Panc1 (cell line): Measurements from ENCODE around the gene CCDC69. TPM values are rescaled to one million over a fixed set of nuclear protein-coding genes. Genes with fewer than 3 reads are reported as not detected.

Source experiments
- ATAC-seq: fragments of 200-7000 bp; cut with Tn5 transposase; 2 replicates; pipeline ENCODE4 v1.9.1; 2020; ENCODE audit warnings: mild to moderate bottlenecking, moderate library complexity
- BruUV-seq: library from RNA; stranded (reverse); fragments of 400-500 nt; replicated peaks from 2 replicates; lab custom pipeline; 2021; lab: Mats Ljungman, UMichigan
- CTCF ChIA-PET: fragments of 300-600 bp; sonication (Branson Sonifier 250); formaldehyde crosslinking; loops from one replicate; lab custom pipeline; 2022; ENCODE audit warnings: antibody characterized with exemption; lab: Charles Lee
- POLR2A ChIA-PET: fragments of 300-600 bp; sonication (Branson Sonifier 250); formaldehyde crosslinking; loops from one replicate; lab custom pipeline; 2022; ENCODE audit warnings: antibody characterized with exemption; lab: Charles Lee
- DNase-seq: peaks from one replicate; pipeline ENCODE4 v3.0.0-alpha.2; 2010; ENCODE audit warnings: low read depth, low spot score
- H3K27ac ChIP-seq: 2 replicates; pipeline ENCODE4 v1.5.1; 2011; ENCODE audit warnings: mild to moderate bottlenecking, low read length, inconsistent platforms
- H3K27me3 ChIP-seq: fragments of 200-500 bp; sonication (Bioruptor generic); 2 replicates; pipeline ENCODE4 v1.6.0; 2014; ENCODE audit warnings: low read length, inconsistent platforms; ENCODE audit not compliant: control insufficient read depth, insufficient read depth
- H3K36me3 ChIP-seq: fragments of 200-500 bp; sonication (Bioruptor generic); 2 replicates; pipeline ENCODE4 v1.5.1; 2014; ENCODE audit warnings: inconsistent platforms, mild to moderate bottlenecking, low read length, moderate library complexity; ENCODE audit not compliant: control insufficient read depth, insufficient read depth
- H3K4me1 ChIP-seq: 2 replicates; pipeline ENCODE4 v1.5.1; 2011; ENCODE audit warnings: inconsistent platforms, mild to moderate bottlenecking, low read length, moderate library complexity; ENCODE audit not compliant: control insufficient read depth, insufficient read depth
- H3K4me3 ChIP-seq, 2 experiments: 2 replicates each; pipeline ENCODE4 v1.5.1; 2011 to 2012; ENCODE audit warnings: low read depth in 2 of 2, low read length in 2 of 2, mild to moderate bottlenecking in 2 of 2, inconsistent platforms in 1 of 2, moderate library complexity in 1 of 2
- H3K9me3 ChIP-seq: fragments of 200-500 bp; sonication (Bioruptor generic); 2 replicates; pipeline ENCODE4 v1.5.1; 2014; ENCODE audit warnings: low read depth, mild to moderate bottlenecking, inconsistent platforms, low read length, moderate library complexity; ENCODE audit not compliant: control insufficient read depth, insufficient read depth
- CTCF ChIP-seq: fragments of 450-650 bp; IDR thresholded peaks from 2 replicates; pipeline ENCODE4 v1.5.1; 2017; ENCODE audit warnings: mild to moderate bottlenecking
- POLR2AphosphoS5 ChIP-seq: IDR thresholded peaks from 2 replicates; pipeline ENCODE4 v1.6.1; 2012; ENCODE audit warnings: mild to moderate bottlenecking, low read depth, low read length, moderate library complexity
- REST ChIP-seq, 2 experiments: IDR thresholded peaks; 2 replicates each; pipeline ENCODE4 v1.6.1; 2011 to 2012; ENCODE audit warnings: low read depth in 2 of 2, control low read depth in 1 of 2, low read length in 1 of 2, mild to moderate bottlenecking in 1 of 2, moderate library complexity in 1 of 2; ENCODE audit not compliant: insufficient read depth in 1 of 2
- SIN3A ChIP-seq: IDR thresholded peaks from 2 replicates; pipeline ENCODE4 v1.6.1; 2012; ENCODE audit warnings: low read depth, mild to moderate bottlenecking, low read length, moderate library complexity, borderline replicate concordance; ENCODE audit not compliant: insufficient read depth
- TCF7L2 ChIP-seq: IDR thresholded peaks from 2 replicates; pipeline ENCODE4 v1.6.1; 2011; ENCODE audit warnings: mild to moderate bottlenecking, low read depth, low read length, inconsistent platforms
- in situ Hi-C: cut with HindIII; loops from 2 replicates; pipeline ENCODE4 v1.10.0; 2016; ENCODE audit warnings: low sequenced_read_pairs, low pct_unique_long_range_greater_than_20kb
- intact Hi-C: fragments of 100-400 bp; cut with micrococcal nuclease; formaldehyde crosslinking; loops from one replicate; pipeline ENCODE4 v1.10.0; 2022; ENCODE audit not compliant: unreplicated experiment
- total RNA-seq: library from RNA; stranded (reverse); gene quantifications from one replicate; pipeline ENCODE4 v1.2.1, GENCODE V29; 2021; ENCODE audit not compliant: unreplicated experiment

Gene CCDC69
- total RNA-seq, 1 experiment from 2014 or later, result 2.1 TPM

GRCh38 chr5:151140686-151141459 is 83.0 kb downstream of the CCDC69 start:
- Histone ChIP-seq H3K4me3 (no peak overlapping the region), H3K9me3 (no peaks in the 10 kb centered on the region), H3K27me3 (no peaks in the 10 kb centered on the region), H3K4me1 (no peaks in the 10 kb centered on the region), H3K36me3 (no peaks in the 10 kb centered on the region), H3K27ac (no peak overlapping the region)
- ATAC-seq, result no peak
- no peak for TF ChIP-seq POLR2AphosphoS5
- TF ChIP-seq CTCF, result no peak
- TF ChIP-seq REST (IDR thresholded peaks at IDR 0.05; ENCODE audit: insufficient read depth in 1 of 2, low read depth in 2 of 2, low read length in 1 of 2), result no peak
- no peak for TF ChIP-seq TCF7L2
- TF ChIP-seq SIN3A, result no peak
- in situ Hi-C loops (no loop called here), intact Hi-C loops (no loop called here)
- CTCF ChIA-PET, result no interaction called here
- POLR2A ChIA-PET, result interaction anchor here (0.6 kb wide), 1 partner anchor 354 kb away, joined by 3 read pairs; no protein-coding TSS in a partner anchor
- BruUV-seq, result no TSS peak
- DNase-seq, result no peak

GRCh38 chr5:151139646-151140045 is 84.2 kb downstream of the CCDC69 start:
- no peak for ATAC-seq
- no peaks in the 10 kb centered on the region for H3K4me1 ChIP-seq
- no TSS peak for BruUV-seq
- in situ Hi-C loops (no loop called here), intact Hi-C loops (no loop called here)
- CTCF ChIA-PET, result no interaction called here
- no peaks in the 10 kb centered on the region for H3K27me3 ChIP-seq
- POLR2A ChIA-PET, result no interaction called here
- H3K27ac ChIP-seq, result no peak overlapping the region
- no peaks in the 10 kb centered on the region for H3K9me3 ChIP-seq
- no peaks in the 10 kb centered on the region for H3K36me3 ChIP-seq
- TF ChIP-seq REST (IDR thresholded peaks at IDR 0.05; ENCODE audit: insufficient read depth in 1 of 2, low read depth in 2 of 2, low read length in 1 of 2) (no peak), POLR2AphosphoS5 (no peak), SIN3A (no peak), TCF7L2 (no peak), CTCF (no peak)
- no peak overlapping the region for H3K4me3 ChIP-seq
- DNase-seq, result no peak
